Hematopoietic multipotent progenitor cell treated with erythropoietin and hydrocortisone succinate and interleukin-3 and kit ligand, for 4 days (in vitro differentiated cells): ENCODE measurements around the gene PTPRN2.
"Not testable (repeated sequence)": the region's sequence is repeated elsewhere in the genome, so short reads cannot be mapped to it uniquely, and the experiment has no call there.

Experiments used
- DNase-seq: peaks from one replicate; pipeline ENCODE4 v3.0.0-alpha.2; 2015

Gene PTPRN2

GRCh38 chr7:157928171-157928794, 659.3 kb downstream of the PTPRN2 start:
- no peak for DNase-seq

GRCh38 chr7:157927313-157927925, 660.2 kb downstream of the PTPRN2 start:
- no peak for DNase-seq

GRCh38 chr7:157926521-157927150, 661.0 kb downstream of the PTPRN2 start:
- DNase-seq: no peak

- no peak for DNase-seq
Measured at GRCh38 chr7:157926107-157926506, 661.5 kb downstream of the PTPRN2 start.

- no peak for DNase-seq
Measured at GRCh38 chr7:157925383-157925875, 662.2 kb downstream of the PTPRN2 start.

GRCh38 chr7:157923903-157924630, 663.6 kb downstream of the PTPRN2 start:
- DNase-seq: no peak

- DNase-seq: no peak
Measured at GRCh38 chr7:157922576-157922975, 665.0 kb downstream of the PTPRN2 start.

- DNase-seq: no peak
Measured at GRCh38 chr7:157918326-157919080, 669.1 kb downstream of the PTPRN2 start.

GRCh38 chr7:157916946-157917640, 670.5 kb downstream of the PTPRN2 start:
- DNase-seq: no peak

GRCh38 chr7:157910446-157910845, 677.2 kb downstream of the PTPRN2 start:
- DNase-seq: no peak

- not testable (repeated sequence) for DNase-seq
Measured at GRCh38 chr7:157910045-157910444, 677.6 kb downstream of the PTPRN2 start.

GRCh38 chr7:157909370-157909769, 678.3 kb downstream of the PTPRN2 start:
- no peak for DNase-seq

GRCh38 chr7:157908006-157908782, 679.4 kb downstream of the PTPRN2 start:
- DNase-seq: no peak

GRCh38 chr7:157907091-157907490, 680.5 kb downstream of the PTPRN2 start:
- DNase-seq: no peak

GRCh38 chr7:157906583-157906982, 681.0 kb downstream of the PTPRN2 start:
- no peak for DNase-seq

GRCh38 chr7:157905651-157906461, 681.8 kb downstream of the PTPRN2 start:
- DNase-seq: no peak

- no peak for DNase-seq
Measured at GRCh38 chr7:157904866-157905570, 682.6 kb downstream of the PTPRN2 start.

- no peak for DNase-seq
Measured at GRCh38 chr7:157904211-157904865, 683.3 kb downstream of the PTPRN2 start.

GRCh38 chr7:157903710-157904109, 683.9 kb downstream of the PTPRN2 start:
- no peak for DNase-seq
